Stimulated activated CD4-positive, alpha-beta T cell treated with anti-CD3 and anti-CD28 coated beads, TNF-alpha, amount 100 ng/mL, for 4 hours (primary cell): ENCODE measurements around the gene ZNF234.
"Not testable (repeated sequence)": the region's sequence is repeated elsewhere in the genome, so short reads cannot be mapped to it uniquely, and the experiment has no call there.

Source experiments
- DNase-seq, 3 experiments: peaks; one replicate each; pipeline ENCODE4 v3.0.0-alpha.2; 2020; ENCODE audit warnings: low read depth in 3 of 3

The ZNF234 gene

GRCh38 chr19:44141191-44142058, at the start of gene ZNF234:
TSS of gene ZNF234 (plus strand) at chr19:44141554. CDS start at chr19:44144633, 3,079 bp downstream.
- peak; percentile 38 to 65 (median 62) for DNase-seq

DNA sequence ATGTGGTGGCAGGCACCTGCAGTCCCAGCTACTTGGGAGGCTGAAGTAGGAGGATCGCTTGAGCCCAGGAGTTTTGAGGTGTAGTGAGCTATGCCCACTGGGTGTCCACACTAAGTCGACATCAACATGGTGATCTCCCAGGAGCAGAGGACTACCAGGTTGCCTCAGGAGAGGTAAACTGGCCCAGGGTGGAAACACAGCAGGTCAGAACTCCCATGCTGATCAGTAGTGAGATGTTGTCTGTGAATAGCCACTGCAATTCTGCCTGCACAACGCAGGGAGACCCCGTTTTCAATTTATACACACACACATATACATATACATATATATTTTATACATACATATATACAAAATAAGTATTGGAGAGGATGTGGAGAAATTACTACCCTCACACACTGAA, 49.2 kb upstream of the ZNF234 start:
- DNase-seq, result no peak

DNA sequence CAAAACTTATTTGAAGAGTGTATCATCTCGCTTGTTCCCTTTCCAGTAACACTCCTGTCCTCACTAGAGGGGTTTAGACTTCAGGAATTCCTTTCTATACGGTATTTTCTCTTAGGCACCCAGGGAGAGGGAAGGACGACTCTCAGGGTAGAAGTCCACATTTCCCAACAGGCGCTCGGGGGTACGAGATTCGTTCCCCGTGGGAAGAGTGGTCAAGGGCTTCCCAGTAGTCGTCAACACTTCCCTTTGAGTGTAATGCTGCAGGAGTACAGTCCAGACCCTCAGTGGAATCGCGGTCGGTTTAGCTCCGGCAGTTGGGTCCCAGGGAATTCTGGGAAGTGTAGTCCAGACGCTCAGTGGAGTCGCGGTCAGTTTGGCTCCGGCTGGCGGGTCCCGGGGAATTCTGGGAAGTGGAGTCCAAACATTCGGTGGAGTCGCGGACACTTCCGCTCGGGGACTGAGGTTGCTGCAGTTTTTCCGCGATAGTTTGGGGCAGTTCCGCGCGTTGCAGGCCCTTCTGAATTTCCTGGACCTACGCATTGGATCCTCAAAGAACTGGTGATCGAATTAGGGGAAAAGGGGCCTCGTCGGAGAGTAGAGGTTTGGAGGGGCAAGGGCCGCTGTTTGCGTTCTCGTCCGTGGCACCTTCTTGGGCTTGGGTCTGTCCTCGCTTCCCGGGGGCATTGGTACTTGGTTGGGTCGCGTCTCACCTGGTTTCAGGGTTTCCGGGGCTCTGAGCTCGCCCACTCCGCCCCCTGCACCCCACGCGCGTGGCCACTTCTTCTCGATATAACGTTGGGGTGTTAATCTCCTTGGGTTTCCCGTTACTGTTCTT, 47.2 kb upstream of the ZNF234 start, which contains the start of gene ZNF224:
Gene ZNF224, plus strand, starts transcription at position 431 of the 835 bp plus-strand sequence. CDS start 3,513 bp downstream, outside the sequence.
- peak; percentile 59 to 67 (median 63) for DNase-seq

DNA sequence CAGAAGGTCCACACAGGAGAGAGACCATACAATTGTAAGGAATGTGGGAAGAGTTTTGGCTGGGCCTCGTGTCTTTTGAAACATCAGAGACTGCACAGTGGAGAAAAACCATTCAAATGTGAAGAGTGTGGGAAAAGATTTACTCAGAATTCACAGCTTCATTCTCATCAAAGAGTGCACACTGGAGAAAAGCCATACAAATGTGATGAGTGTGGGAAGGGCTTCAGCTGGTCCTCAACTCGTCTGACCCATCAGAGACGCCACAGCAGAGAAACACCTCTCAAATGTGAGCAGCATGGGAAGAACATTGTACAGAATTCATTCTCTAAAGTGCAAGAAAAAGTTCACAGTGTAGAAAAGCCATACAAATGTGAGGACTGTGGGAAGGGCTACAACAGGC, 33.6 kb upstream of the ZNF234 start:
- DNase-seq, result no peak

DNA sequence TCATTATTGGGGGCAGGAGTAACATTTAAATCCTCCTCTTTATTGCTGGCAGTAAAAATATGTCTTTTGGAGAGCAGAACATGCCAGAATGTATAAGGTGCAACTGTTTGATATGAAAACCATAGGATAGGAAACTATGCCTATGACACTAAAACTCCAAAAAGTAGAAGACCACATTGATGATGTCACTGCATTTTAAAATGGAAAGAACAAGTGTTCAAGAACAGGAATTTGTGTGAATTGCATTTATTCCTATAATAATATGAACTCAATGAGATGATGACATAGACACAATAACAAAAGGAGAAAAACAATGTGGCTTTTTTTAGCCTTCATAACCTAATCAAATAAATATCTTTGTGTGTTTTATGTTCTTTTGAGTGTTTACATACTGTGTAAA, 31.9 kb upstream of the ZNF234 start:
- no peak for DNase-seq

GRCh38 chr19:44111910-44112463, 29.4 kb upstream of the ZNF234 start:
- DNase-seq, result no peak

- DNase-seq, result no peak
These were observed 28.6 kb upstream of the ZNF234 start for GRCh38 chr19:44112802-44113137.

DNA sequence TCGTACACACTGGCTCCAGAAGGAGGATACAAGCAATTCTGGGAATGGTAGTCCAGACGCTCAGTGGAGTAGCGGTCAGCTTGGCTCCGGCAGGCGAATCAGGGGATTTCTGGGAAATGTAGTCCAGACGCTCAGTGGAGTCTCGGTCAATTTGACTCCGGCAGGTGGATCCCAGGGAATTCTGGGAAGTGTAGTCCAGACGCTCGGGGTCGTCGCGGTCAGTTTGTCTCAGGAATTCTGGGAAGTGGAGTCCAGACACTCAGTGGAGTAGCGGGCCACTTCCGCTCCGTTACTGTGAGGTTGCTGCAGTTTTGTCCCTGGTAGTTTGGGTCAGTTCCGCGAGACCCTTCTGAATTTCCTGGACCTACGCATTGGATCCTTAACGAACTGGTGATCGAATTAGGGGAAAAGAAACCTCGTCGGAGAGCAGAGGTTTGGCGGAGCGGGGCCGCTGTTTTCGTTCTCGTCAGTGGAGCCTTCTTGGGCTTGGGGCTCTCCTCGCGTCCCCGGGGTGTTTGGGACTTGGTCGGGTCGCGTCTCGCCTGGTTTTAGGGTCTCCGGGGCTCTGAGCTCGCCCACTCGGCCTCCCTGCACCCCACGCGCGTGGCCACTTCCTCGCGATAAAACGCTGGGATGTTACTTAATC, 28.1 kb upstream of the ZNF234 start, which contains the start of gene ZNF225:
Gene ZNF225, plus strand, starts transcription at position 262 of the 646 bp plus-strand sequence. CDS start 2,429 bp downstream, outside the sequence.
- peak; percentile 58 to 75 (median 67) for DNase-seq

GRCh38 chr19:44113784-44114390, 27.5 kb upstream of the ZNF234 start:
- DNase-seq, result no peak

DNA sequence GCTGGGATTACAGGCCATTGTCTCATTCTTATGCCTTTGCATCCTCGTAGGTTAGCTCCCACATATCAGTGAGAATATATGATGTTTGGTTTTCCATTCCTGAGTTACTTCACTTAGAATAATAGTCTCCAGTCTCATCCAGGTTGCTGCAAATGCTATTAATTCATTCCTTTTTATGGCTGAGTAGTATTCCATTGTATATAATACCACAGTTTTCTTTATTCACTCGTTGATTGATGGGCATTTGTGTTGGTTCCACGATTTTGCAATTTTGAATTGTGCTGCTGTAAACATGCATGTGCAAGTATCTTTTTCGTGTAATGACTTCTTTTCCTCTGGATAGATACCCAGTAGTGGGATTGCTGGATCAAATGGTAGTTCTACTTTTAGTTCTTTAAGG, 20.2 kb upstream of the ZNF234 start:
- DNase-seq, result not testable (repeated sequence)

- DNase-seq, result no peak
These were observed 9.4 kb upstream of the ZNF234 start for GRCh38 chr19:44131955-44132354.

GRCh38 chr19:44142059-44142433, 692 bp downstream of the ZNF234 start:
- DNase-seq, result no peak

GRCh38 chr19:44149776-44150175, 8.4 kb downstream of the ZNF234 start:
- no peak for DNase-seq

GRCh38 chr19:44151491-44151890, 10.1 kb downstream of the ZNF234 start:
- DNase-seq, result no peak

GRCh38 chr19:44156475-44156874, 15.1 kb downstream of the ZNF234 start:
- no peak for DNase-seq

DNA sequence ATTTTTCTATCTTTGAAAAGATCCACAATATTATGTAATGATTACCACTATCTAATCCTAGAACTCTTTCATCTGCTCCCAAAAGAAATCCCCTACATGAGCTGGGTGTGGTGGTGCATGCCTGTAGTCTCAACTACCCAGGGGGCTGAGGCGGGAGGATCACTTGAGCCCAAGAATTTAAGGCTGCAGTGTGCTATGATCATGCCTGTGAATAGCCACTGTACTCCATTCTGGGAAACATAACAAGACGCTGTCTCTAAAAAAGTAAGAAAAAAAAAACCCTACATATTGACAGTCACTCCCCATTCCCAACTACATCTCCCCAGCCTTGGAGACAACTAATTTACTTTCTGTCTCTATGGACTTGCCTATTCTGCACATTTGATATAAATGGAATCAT, 22.4 kb downstream of the ZNF234 start:
- no peak for DNase-seq

- DNase-seq, result no peak
These were observed 22.9 kb downstream of the ZNF234 start for GRCh38 chr19:44164327-44164672.

GRCh38 chr19:44164673-44165512, 23.5 kb downstream of the ZNF234 start, which contains the start of gene ZNF226:
TSS of gene ZNF226 (plus strand) at chr19:44165100. CDS start at chr19:44170081, 4,981 bp downstream.
- peak; percentile 42 to 68 (median 61) for DNase-seq

- not testable (repeated sequence) for DNase-seq
These were observed 29.3 kb downstream of the ZNF234 start for GRCh38 chr19:44170660-44171059.

- DNase-seq, result no peak
These were observed 35.2 kb downstream of the ZNF234 start for GRCh38 chr19:44176590-44176989.
